HL-60/S4 treated with phorbol 12-myristate 13-acetate at 8.2 ng/mL for 4 days and 3 days (cell line): ENCODE measurements around the gene PABPN1L.

Experiments
- in situ Hi-C: fragments of 300-500 bp; cut with MboI; formaldehyde crosslinking; loops from 2 replicates; pipeline ENCODE4 v1.15.0; 2022; ENCODE audit warnings: low sequenced_read_pairs

PABPN1L gene

DNA sequence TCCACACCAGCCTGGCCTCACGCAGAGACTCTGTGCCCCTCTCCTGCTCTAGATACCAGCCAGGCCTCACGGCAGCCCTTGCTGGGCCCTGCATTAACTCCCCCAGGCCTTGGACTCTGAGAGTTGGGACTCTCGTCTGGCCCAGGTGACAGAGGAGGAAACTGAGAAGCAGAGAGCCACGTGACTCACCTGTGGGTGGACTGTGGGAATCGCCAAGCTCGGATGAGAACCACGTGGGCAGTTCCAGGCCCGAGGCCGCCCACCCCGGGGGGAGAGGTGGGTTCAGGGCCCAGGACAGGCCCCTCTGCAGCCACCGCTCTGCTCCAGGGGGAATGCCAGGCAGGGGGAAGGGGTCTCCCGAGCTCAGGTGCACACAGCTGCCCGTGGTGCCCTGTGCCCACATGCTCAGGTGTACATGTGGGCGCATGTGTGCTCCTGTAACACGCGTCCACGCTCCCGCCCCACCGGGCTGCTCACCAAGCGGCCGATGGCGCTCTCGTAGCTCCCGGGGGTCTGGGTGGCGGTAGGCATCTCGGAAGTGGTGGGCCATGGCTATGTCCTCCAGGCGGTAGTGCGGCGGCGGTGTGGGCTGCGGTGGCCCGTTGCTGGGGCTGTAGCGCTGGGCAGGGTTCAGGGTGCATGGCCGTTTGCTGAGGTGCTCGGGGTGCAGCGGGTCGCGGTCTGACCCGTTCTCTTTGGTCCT lies 18.3 kb upstream of the PABPN1L start:
- in situ Hi-C loops, result no loop called here

GRCh38 chr16:88883946-88884345 lies 17.5 kb upstream of the PABPN1L start:
- in situ Hi-C loops, result no loop called here

- in situ Hi-C loops, result no loop called here
Measured at GRCh38 chr16:88883117-88883895, 16.8 kb upstream of the PABPN1L start.

GRCh38 chr16:88882358-88883030 lies 16.0 kb upstream of the PABPN1L start:
- in situ Hi-C loops, result no loop called here

DNA sequence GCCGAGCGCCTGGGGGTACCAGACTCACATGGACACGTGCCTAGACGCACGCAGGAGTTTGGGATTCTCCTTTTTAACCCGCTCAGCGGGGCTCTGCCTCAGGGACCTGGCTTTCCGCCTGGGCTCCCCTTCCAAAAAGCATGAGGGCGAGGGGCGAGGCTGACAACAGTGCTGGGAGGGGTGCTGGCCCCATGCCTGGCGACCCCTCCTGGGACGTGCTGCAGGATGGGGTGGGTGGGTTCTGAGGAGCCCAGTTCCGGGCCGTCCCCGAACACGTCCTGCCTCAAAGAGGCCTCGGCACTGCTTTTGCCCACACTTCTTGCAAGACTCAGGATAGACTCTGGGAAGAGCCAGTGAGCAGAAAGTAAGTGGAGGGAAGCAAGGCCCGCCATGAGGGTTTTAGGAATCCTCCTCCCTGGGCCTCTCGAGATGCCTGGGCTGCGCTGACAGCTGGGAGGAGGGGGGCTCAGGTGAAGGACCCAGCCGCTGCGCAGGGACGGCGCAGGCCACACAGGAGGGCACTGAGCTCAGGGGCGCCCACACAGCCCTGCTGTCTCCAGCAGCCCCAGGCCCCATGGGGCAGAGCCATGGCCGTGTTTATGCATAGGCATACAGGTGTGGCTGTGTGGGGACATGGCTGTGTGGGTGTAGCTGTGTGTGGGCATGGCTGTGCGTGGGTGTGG lies 15.4 kb upstream of the PABPN1L start:
- in situ Hi-C loops, result no loop called here

GRCh38 chr16:88881007-88881615 lies 14.7 kb upstream of the PABPN1L start:
- in situ Hi-C loops, result no loop called here

- in situ Hi-C loops, result no loop called here
Measured at GRCh38 chr16:88880226-88881006, 14.0 kb upstream of the PABPN1L start.

- in situ Hi-C loops, result no loop called here
Measured at GRCh38 chr16:88879788-88880055, 13.3 kb upstream of the PABPN1L start.

DNA sequence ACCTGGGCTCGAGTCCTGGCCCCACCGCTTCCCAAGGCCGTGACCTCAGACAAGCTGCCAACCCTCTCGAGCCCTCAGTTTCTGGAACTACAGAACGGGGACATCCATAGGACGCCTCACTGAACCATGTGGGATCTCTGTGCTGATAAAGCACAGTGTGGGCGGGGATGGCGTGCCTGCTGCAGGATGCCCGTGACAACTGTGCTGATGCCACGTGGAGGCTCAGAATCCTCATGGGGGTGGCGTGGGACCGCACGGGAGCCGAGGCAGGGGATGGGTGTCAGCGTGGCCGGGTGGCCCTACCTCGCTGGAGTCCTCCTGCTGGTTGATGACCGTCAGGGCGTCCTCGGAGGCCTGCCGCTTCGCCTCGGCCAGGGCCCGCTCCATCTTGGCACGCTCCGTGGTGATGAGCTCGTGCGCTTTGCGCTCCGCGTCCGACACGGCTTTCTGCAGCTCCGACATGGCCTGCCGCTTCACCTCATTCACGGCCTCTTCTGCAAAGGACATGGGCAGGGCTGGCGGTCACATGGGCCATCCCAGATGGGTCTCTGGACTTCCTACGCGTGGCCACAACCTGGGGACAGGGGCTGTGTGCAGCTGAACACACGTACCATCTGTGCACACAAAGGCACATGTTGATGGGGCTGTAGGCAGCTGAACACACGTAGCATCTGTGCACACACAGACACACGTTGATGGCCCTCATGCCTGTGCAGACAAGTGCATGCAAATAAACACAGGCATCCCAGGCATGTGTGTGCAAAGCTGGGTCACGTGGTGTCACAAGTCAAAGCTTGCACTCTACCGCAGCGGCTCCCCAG lies 12.7 kb upstream of the PABPN1L start:
- in situ Hi-C loops, result no loop called here

DNA sequence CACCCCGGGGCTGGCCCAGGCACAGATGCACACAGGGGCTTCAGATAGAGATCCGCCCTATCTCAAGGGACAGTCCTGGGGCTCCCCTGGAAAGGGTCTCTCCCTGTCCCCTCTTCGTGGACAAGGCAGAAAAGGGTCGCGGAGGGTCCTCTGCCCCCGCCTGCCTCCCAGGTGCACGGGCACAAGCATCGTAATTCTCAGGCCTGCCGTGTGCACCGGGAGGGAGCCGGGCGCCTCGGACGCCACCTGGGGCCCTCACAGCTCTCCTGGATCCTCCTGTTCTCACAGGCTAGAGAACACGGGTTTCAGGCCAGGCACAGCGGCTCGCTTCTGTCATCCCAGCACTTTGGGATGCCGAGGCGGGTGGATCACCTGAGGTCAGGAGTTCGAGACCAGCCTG lies 11.9 kb upstream of the PABPN1L start:
- in situ Hi-C loops, result no loop called here

DNA sequence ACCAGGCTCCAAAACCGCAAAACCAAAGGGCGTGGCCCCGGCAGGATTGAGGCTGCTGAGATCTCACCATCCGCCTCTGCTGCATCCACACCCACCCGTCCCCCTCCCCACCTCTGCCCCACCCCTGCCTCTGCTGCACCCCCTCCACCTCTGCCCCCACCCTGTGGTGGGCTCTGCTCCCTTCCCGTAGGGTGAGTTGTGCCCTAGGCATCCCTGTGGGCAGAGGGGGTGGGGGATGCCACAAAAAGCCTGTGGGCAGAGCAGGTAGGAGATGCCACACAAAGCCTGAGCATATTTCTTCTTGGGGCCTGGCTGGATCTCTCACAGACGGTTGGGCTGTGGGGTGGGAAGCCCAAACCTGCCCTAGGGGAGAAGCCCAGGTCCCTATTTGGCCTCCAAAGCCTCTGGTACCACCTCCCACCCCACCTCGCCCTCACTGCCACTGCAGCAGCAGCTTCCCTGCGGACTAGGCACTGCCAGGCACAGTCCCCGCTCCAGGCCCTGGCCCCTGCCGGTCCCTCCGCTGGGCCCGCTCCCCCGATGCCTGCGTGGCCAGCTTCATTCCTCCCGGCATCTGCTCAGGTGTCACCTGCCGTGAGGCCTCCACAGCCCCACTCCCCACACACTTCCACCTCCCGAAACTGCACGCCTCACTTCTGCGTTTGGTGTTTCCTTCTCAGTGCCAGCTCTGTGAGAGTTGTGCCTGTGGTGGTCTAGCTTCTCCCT lies 11.3 kb upstream of the PABPN1L start:
- in situ Hi-C loops, result no loop called here

DNA sequence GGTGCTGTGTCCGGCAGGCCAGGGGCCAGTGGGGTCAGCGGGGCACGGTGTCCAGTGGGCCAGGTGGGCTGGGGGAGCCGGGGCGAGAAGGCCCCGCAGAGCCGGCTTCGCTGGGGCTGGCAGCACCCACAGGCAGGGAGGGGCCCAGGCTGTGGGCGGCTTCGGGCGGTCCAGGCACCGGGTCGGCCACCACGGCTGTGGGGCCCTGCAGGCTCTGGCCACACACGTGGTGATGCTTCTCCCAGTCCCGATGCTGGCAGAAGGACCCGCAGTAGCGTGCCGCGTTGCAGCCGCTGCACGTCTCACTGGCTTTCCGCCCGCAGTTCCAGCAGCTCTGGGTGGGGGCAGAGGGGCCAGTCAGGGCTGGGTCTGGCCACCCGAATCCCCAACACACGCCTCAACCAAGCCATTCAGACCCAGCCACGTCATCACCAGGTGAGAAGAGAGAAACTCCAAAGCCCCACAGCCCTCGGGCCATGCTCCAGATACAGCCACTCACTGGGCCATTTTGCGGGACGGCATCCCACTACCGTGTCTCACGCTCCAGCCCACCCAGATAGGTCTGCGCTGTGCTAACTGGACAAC lies 10.6 kb upstream of the PABPN1L start:
- in situ Hi-C loops, result no loop called here

DNA sequence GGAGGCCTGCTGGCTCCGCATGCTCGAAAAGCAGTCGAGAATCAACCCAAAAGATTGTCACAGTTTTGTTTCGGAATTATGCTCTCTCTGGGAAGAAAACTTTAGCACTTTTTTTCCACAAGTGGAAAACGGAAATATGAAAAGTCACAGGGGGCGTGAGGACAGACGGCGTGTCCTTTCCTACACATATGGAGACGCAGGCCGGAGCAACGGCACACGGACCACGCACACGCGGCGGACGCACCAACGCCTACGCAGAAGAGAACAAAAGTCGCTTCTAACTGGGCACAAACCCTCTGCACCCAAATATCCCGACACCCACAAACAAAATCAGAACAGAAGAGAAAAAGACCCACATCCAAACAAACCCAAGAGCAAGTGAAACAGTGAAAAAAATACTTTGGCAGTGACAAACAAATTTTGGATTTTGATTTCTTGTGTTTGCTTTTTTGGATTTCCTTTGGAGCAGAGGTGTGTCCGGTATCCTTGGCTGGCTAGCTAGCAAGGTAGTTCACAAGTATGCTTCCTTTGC lies 9.3 kb upstream of the PABPN1L start:
- in situ Hi-C loops, result no loop called here

DNA sequence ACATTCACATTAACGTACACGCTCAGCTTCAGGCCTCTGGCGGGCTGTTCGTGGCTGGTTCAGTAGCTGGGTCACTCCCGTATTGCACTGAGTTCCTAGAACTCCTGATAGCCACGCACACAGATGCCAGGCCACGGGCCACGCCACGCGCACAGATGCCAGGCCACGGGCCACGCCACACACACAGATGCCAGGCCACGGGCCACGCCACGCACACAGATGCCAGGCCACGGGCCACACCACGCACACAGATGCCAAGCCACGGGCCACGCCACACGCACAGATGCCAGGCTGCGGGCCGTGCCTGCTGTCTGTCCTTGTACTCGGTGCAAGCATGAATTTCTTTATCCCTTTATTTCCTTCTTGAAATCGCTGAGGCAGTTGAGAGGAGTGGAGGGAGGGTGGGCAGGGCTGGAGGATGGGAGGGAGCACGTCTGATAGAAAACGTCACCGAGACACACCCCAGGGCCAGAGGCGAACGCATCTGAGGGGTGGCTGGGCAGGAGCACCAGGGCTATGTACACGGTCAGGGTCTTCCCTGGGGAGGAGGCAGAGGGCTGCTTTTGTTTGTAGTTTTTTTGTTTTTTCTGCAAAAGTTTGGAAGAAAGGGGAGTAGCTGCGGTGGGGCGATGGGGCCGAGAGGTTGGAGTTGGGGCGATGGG lies 8.6 kb upstream of the PABPN1L start:
- in situ Hi-C loops, result no loop called here

DNA sequence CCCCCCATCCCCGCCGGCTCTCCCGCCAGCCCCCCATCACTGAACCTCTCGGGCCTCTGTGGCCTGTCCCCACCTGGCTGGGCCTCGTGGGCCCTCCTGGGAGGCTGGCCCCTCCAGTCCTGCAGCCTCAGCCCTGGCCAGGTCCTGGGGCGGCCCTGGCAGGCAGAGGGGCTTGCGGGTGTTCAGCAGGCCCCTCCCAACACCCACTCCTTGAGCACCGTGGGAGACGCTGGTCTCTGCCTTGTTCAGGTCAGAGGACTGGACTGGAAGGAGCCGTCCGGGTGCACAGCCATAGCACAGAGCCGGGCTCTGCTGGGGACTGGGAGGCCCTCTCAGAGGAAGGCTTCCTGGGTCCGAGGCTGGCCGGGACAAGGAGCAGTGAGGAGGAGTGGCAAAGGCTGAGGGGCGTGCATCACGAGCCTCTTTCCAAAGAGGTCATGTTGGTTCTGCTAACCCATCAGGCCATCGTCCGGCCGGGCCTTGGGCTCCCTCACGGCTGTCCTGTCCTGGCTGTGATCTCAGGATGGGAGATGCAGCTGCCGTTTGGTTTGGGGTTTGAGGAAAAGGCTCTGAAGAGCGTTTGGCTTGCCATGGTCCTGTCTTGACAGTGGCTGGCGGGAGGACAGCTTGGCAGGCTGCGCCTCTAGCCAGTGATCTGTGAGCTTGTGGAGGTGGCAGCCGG lies 6.3 kb upstream of the PABPN1L start:
- in situ Hi-C loops, result no loop called here

DNA sequence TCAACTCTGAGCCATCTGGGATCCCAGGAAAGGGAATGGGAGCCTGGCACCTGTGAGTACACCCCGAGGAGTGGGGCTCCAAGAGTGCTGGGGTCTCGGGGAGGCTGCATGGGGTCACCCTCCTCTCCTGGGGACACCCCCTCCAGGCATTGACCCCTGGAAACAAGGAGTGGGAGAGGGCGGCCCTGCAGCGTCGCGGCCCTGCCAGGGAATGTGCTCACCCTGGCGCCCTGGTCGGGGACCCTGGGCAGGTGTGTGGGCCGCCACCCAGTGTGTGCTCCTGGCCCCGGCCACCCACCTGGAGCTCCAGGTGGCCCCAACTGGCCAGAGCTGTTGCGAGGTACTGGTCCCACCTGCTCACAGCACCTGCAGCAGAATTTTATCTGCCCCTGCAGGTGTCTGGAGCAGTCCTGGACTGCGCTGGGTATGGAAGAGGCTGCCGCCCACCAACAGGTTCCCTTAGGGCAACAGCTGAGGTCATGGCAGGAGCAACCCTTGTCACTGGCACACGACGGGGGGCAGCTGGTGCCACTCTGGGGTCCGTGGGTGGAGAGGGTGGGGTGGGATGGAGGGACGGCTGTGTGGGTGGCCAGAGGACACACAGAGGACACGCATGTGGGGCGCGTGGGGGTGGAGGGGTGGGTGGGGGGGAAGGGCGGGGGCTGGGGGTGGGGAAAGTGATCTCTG lies 5.4 kb upstream of the PABPN1L start:
- in situ Hi-C loops, result no loop called here

GRCh38 chr16:88871349-88871702 lies 4.9 kb upstream of the PABPN1L start:
- in situ Hi-C loops, result no loop called here
